Natural killer cell (primary cell): ENCODE results near the gene PIEZO1. TPM values are rescaled to one million over a fixed set of nuclear protein-coding genes. Genes with fewer than 3 reads are reported as not detected.

Experiments
- ATAC-seq, 3 donors: fragments of 150-1000 bp in 2 of 3; fragments of 200-7000 bp in 1 of 3; cut with Tn5 transposase; 1 replicate in 1 of 3; 2 replicates in 2 of 3; pipeline ENCODE4 v1.10.0; 2021; ENCODE audit warnings: mild to moderate bottlenecking in 2 of 3, moderate library complexity in 2 of 3
- DNase-seq, 2 donors: peaks; one replicate each; pipeline versions ENCODE4 v3.0.0 to v3.0.0-alpha.2; 2013 to 2021; ENCODE audit warnings: mixed read lengths in 1 of 2
- H3K27ac ChIP-seq: one replicate; pipeline ENCODE4 v1.5.1; 2013; ENCODE audit warnings: mild to moderate bottlenecking, low read length
- H3K27me3 ChIP-seq: one replicate; pipeline ENCODE4 v1.6.1; 2013; ENCODE audit warnings: low read length; ENCODE audit not compliant: control insufficient read depth, insufficient read depth
- H3K36me3 ChIP-seq: one replicate; pipeline ENCODE4 v1.6.1; 2013; ENCODE audit warnings: low read length; ENCODE audit not compliant: control insufficient read depth, insufficient read depth
- H3K4me1 ChIP-seq: one replicate; pipeline ENCODE4 v1.6.1; 2013; ENCODE audit warnings: low read length; ENCODE audit not compliant: control insufficient read depth, insufficient read depth
- H3K4me3 ChIP-seq: one replicate; pipeline ENCODE4 v1.5.1; 2013; ENCODE audit warnings: low read length
- H3K9me3 ChIP-seq: one replicate; pipeline ENCODE4 v1.6.1; 2013; ENCODE audit warnings: low read length; ENCODE audit not compliant: control insufficient read depth, insufficient read depth
- H3K27ac Mint-ChIP-seq, 2 donors: one replicate each; pipeline ENCODE4 v1.8.0; 2022; ENCODE audit warnings: mild to moderate bottlenecking in 2 of 2, mixed read lengths in 2 of 2, moderate library complexity in 1 of 2
- H3K27me3 Mint-ChIP-seq, 2 donors: one replicate each; pipeline ENCODE4 v1.8.0; 2022; ENCODE audit warnings: low read depth in 2 of 2, mixed read lengths in 2 of 2
- H3K36me3 Mint-ChIP-seq: one replicate; pipeline ENCODE4 v1.8.0; 2022; ENCODE audit warnings: mixed read lengths
- H3K4me1 Mint-ChIP-seq, 2 donors: one replicate each; pipeline ENCODE4 v1.8.0; 2022; ENCODE audit warnings: mixed read lengths in 2 of 2
- H3K4me3 Mint-ChIP-seq: one replicate; pipeline ENCODE4 v1.8.0; 2022; ENCODE audit warnings: mild to moderate bottlenecking, moderate library complexity, mixed read lengths
- H3K9me3 Mint-ChIP-seq, 2 donors: one replicate each; pipeline ENCODE4 v1.8.0; 2022; ENCODE audit warnings: mixed read lengths in 2 of 2
- WGBS: methylation state at CpG from one replicate; pipeline ENCODE4 v1.1.7; 2013; ENCODE audit warnings: missing lambda C conversion rate; ENCODE audit not compliant: insufficient coverage; 5-methylcytosine and 5-hydroxymethylcytosine counted together
- intact Hi-C: fragments of 100-400 bp; cut with micrococcal nuclease; formaldehyde crosslinking; loops from one replicate; pipeline ENCODE4 v1.14.2; 2022
- total RNA-seq, 4 donors: library from RNA; stranded (reverse); fragments of 120-200 nt in 1 of 4; gene quantifications; one replicate each; pipeline versions ENCODE4 v1.2.3 to v1.2.4, GENCODE V29; 2013 to 2022
- TF ChIP-seq, protein P1 (sequence below): fragments of 200-600 bp; IDR thresholded peaks from one replicate; pipeline ENCODE4 v1.8.0; 2022; ENCODE audit warnings: antibody characterized with exemption

Gene PIEZO1
- total RNA-seq, 3 donors from 2014 or later (not counting 1 experiment from before 2014, with no cell fraction given), result 172 to 197 (median 183) TPM

GRCh38 chr16:88804173-88804551 lies 19.1 kb upstream of the PIEZO1 start:
- H3K27me3 ChIP-seq, result no peaks in the 10 kb centered on the region
- Mint-ChIP-seq H3K36me3 (no peaks in the 10 kb centered on the region), H3K9me3 (no peaks in the 10 kb centered on the region), H3K27ac (peak overlapping the region in 1 of 2 donors; percentile 78), H3K4me1 (peaks cover 0 to 4% of the 10 kb centered on the region in 2 donors), H3K4me3 (peak overlapping the region; percentile 67), H3K27me3 (no peaks in the 10 kb centered on the region)
- ATAC-seq, result no peak
- H3K36me3 ChIP-seq, result peaks cover 2% of the 10 kb centered on the region
- peak in 1 of 2 donors; percentile 38 for DNase-seq
- WGBS, result 2% methylated on average over 16 of the region's 16 CpGs
- TF ChIP-seq, protein P1, sequence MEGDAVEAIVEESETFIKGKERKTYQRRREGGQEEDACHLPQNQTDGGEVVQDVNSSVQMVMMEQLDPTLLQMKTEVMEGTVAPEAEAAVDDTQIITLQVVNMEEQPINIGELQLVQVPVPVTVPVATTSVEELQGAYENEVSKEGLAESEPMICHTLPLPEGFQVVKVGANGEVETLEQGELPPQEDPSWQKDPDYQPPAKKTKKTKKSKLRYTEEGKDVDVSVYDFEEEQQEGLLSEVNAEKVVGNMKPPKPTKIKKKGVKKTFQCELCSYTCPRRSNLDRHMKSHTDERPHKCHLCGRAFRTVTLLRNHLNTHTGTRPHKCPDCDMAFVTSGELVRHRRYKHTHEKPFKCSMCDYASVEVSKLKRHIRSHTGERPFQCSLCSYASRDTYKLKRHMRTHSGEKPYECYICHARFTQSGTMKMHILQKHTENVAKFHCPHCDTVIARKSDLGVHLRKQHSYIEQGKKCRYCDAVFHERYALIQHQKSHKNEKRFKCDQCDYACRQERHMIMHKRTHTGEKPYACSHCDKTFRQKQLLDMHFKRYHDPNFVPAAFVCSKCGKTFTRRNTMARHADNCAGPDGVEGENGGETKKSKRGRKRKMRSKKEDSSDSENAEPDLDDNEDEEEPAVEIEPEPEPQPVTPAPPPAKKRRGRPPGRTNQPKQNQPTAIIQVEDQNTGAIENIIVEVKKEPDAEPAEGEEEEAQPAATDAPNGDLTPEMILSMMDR, result no peak
- H3K4me1 ChIP-seq, result peaks cover 27% of the 10 kb centered on the region
- no peak overlapping the region for H3K27ac ChIP-seq
- no peak overlapping the region for H3K4me3 ChIP-seq
- no peaks in the 10 kb centered on the region for H3K9me3 ChIP-seq
- intact Hi-C loops, result no loop called here

DNA sequence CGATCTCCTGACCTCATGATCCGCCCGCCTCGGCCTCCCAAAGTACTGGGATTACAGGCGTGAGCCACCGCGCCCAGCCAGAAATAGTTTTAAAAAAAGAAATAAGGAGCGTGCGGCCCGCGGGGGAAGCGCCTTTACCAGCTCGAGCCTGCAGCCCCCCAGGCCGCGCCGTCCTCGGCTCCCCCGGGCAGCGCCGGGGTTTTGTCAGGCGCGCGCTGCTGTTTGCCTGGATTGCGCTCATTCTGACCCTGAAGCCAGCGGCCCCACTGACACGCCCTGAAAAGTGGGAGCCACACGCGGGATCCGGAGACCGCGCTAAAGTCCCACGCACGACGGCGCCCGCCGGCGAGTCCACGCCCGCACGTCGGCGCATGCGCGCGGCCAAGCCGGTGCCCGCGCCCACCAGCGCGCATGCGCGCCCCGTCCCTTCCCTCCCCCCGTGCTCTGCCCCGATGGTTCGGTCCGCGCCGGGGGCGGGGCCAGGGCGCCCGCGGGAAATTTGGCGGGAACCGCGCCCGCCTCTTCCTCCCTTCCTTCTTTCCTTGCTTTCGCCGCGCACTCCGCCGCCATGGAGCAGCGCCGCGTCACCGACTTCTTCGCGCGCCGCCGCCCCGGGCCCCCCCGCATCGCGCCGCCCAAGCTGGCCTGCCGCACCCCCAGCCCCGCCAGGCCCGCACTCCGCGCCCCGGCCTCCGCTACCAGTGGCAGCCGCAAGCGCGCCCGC lies 18.4 kb upstream of the PIEZO1 start, which contains the start of gene CDT1:
TSS of gene CDT1 (plus strand) at position 526 of the 724 bp plus-strand sequence. CDS start at position 569, 43 bp downstream.
- intact Hi-C loops, result no loop called here
- H3K4me1 ChIP-seq, result peaks cover 27% of the 10 kb centered on the region
- H3K4me3 ChIP-seq, result peak within 1 kb of the TSS; percentile 75
- ATAC-seq (peak; percentile 77 to 83 (median 77)), DNase-seq (peak; percentile 83 to 96)
- peak within 1 kb of the TSS; percentile 49 for H3K27ac ChIP-seq
- peak within 1 kb of the TSS; percentile 78 to 83 for H3K27ac Mint-ChIP-seq
- TF ChIP-seq, protein P1, result no peak
- peak within 1 kb of the TSS; percentile 88 for H3K4me3 Mint-ChIP-seq
- H3K4me1 Mint-ChIP-seq, result no peaks in the 10 kb centered on the region
- H3K36me3 ChIP-seq, result no peaks in the 10 kb centered on the region
- no peaks in the 10 kb centered on the region for H3K27me3 ChIP-seq
- under 1% methylated on average over 96 of the region's 98 CpGs for WGBS
- H3K9me3 Mint-ChIP-seq, result no peaks in the 10 kb centered on the region
- no peaks in the 10 kb centered on the region for H3K9me3 ChIP-seq
- H3K27me3 Mint-ChIP-seq, result no peaks in the 10 kb centered on the region
- H3K36me3 Mint-ChIP-seq, result no peaks in the 10 kb centered on the region

DNA sequence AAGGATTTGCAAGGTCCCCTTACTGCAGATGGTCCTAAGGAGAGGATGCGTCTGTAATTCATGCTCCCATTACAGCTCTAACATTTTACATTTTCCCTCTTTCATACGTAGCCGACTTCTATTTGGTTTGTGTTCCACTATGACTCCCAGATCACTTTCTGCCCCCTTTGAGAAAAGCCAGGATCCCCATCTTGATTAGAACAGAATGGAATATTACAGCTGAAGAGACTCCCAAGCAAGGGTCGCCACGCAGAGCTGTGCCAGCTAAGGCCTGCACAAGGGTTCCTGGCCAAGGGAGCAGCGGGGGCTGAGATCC lies 15.2 kb upstream of the PIEZO1 start:
- H3K4me1 Mint-ChIP-seq, result no peaks in the 10 kb centered on the region
- H3K4me1 ChIP-seq, result peaks cover 33% of the 10 kb centered on the region
- intact Hi-C loops, result no loop called here

More for the DNA sequence above, 15.2 kb upstream of the PIEZO1 start:
- H3K36me3 ChIP-seq, result no peaks in the 10 kb centered on the region
- H3K9me3 ChIP-seq, result no peaks in the 10 kb centered on the region
- Mint-ChIP-seq H3K9me3 (no peaks in the 10 kb centered on the region), H3K27ac (no peak overlapping the region), H3K36me3 (no peaks in the 10 kb centered on the region), H3K27me3 (no peaks in the 10 kb centered on the region), H3K4me3 (no peak overlapping the region)
- H3K4me3 ChIP-seq, result no peak overlapping the region
- no peak overlapping the region for H3K27ac ChIP-seq
- ATAC-seq (no peak), DNase-seq (no peak)
- TF ChIP-seq, protein P1, result no peak
- 61% methylated on average over 6 of the region's 6 CpGs for WGBS
- no peaks in the 10 kb centered on the region for H3K27me3 ChIP-seq
